ENCODE data around the gene SCAMP4. TPM values are rescaled to one million over a fixed set of nuclear protein-coding genes. Genes with fewer than 3 reads are reported as not detected.

Gene SCAMP4
- total RNA-seq, 2 experiments from 2014 or later = 23.1 to 25.1 TPM

DNA sequence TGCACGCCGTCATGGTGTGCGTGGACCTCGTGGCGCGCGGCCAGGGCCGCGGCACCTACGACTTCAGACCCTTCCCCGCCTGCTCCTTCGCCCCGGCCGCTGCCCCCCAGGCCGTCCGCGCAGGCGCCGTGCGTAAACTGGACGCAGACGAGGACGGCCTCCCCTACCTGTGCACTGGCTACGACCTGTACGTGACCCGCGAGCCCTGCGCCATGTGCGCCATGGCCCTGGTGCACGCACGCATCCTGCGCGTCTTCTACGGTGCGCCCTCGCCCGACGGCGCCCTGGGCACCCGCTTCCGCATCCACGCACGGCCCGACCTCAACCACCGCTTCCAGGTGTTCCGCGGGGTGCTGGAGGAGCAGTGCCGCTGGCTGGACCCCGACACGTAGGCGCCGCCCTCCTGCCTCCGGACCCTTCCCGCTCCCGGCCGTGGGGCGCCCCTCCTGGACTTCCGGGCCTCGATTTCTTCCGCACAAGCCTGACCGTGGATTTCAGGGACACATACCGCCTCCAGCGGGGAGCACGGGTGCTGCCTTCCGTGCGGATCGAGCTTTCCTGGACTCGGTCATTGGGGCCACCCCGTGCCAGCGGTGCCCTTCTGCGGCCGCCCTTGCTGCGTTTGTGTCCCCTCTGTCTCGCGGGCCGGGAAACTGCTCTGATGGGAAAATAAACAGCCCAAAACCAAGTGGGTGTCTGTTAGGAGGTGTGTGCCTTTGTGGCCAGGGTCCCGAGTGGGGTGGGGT lies 7.7 kb downstream of the SCAMP4 start:
- Mint-ChIP-seq H3K4me1 (ENCODE audit: low read depth) (peaks cover 23% of the 10 kb centered on the region), H3K4me3 (no peak overlapping the region), H3K9me3 (no peaks in the 10 kb centered on the region), H3K27ac (no peak overlapping the region), H3K36me3 (ENCODE audit: low read depth) (peaks cover 2% of the 10 kb centered on the region), H3K27me3 (no peaks in the 10 kb centered on the region)
- ChIA-PET CTCF (no interaction called here), POLR2A (no interaction called here)
- TF ChIP-seq, protein P1, sequence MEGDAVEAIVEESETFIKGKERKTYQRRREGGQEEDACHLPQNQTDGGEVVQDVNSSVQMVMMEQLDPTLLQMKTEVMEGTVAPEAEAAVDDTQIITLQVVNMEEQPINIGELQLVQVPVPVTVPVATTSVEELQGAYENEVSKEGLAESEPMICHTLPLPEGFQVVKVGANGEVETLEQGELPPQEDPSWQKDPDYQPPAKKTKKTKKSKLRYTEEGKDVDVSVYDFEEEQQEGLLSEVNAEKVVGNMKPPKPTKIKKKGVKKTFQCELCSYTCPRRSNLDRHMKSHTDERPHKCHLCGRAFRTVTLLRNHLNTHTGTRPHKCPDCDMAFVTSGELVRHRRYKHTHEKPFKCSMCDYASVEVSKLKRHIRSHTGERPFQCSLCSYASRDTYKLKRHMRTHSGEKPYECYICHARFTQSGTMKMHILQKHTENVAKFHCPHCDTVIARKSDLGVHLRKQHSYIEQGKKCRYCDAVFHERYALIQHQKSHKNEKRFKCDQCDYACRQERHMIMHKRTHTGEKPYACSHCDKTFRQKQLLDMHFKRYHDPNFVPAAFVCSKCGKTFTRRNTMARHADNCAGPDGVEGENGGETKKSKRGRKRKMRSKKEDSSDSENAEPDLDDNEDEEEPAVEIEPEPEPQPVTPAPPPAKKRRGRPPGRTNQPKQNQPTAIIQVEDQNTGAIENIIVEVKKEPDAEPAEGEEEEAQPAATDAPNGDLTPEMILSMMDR (IDR thresholded peaks at IDR 0.05) = no peak
- no peak for DNase-seq
- ATAC-seq = no peak
- intact Hi-C loops (cut with micrococcal nuclease) = no loop called here

DNA sequence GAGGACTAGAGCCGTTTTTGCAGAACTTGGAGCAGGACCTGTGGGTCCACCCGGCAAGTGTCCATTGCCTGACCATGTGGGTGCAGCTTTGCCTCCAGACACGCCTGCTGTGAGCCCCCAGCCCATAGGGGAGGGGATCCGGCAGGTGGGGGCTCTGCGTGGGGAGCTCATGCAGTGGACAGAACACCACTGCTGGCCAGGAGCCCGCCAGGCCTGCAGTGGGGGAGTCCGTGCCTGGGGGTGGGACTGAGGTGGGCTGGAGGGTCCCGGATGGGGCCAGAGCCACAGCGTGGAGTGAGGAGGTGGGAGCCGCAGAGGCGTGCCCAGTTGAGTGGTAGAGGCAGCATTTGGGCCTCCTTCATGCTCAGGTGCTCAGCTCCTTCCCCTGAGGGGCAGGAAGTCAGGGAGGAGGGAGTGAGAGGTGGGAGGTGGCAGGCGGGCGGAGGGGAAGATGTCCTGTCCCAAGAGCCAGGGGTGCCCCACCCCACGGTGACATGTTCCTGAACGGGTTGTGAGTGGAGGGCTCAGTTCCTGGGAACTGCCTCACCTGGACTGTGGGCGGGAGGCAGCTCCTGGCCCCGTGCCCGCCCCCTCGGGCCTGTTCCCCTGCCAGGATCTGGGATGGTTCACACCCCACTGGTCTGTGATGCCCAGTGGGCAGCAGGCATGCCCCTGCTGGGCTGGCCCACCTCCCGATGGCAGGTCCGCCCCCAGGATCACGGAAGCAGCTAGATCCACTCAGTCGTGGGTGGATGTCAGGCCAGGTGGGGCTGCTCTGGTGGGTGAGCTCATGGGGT lies 8.8 kb downstream of the SCAMP4 start:
- intact Hi-C loops (cut with micrococcal nuclease) = no loop called here
- no peaks in the 10 kb centered on the region for H3K9me3 Mint-ChIP-seq
- ATAC-seq (no peak), DNase-seq (no peak)
- no peak overlapping the region for H3K4me3 Mint-ChIP-seq
- H3K4me1 Mint-ChIP-seq (ENCODE audit: low read depth) = peaks cover 14% of the 10 kb centered on the region
- H3K27me3 Mint-ChIP-seq = no peaks in the 10 kb centered on the region
- TF ChIP-seq, protein P1 (IDR thresholded peaks at IDR 0.05) = no peak
- CTCF ChIA-PET = interaction anchor here (0.9 kb wide), 1 partner anchor 32 kb away, joined by 3 read pairs; no protein-coding TSS in a partner anchor
- H3K27ac Mint-ChIP-seq = no peak overlapping the region
- H3K36me3 Mint-ChIP-seq (ENCODE audit: low read depth) = peaks cover 2% of the 10 kb centered on the region
- POLR2A ChIA-PET = no interaction called here

DNA sequence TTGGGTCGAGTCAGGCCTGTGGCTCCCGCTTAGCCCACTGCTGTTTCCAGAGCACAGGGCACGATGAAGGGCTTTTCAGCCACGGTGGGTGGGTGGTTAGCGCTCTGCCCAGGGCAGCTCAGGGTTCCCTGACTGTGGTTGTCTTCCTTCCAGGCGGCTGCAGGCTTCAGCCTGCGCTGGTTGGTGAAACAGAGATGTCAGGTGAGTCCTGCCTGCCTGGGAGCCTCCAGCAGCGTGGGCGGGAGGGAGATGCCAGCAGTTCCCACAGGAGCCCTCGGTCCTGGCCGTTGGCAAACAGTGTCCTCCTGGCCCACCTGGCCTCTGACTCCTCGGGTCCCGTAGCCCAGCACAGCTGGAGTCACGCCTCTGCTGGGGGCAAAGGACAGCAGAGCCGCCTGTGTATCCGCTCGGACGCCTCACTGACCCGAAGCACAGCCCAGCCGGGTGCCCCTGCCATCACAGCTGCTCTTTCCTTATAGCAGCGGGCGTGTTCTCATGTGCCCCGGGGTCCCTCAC lies 9.7 kb downstream of the SCAMP4 start:
- intact Hi-C loops (cut with micrococcal nuclease) = no loop called here
- ChIA-PET POLR2A (no interaction called here), CTCF (no interaction called here)
- Mint-ChIP-seq H3K27me3 (no peaks in the 10 kb centered on the region), H3K4me1 (ENCODE audit: low read depth) (peaks cover 5% of the 10 kb centered on the region), H3K9me3 (no peaks in the 10 kb centered on the region), H3K36me3 (ENCODE audit: low read depth) (peaks cover 2% of the 10 kb centered on the region), H3K27ac (no peak overlapping the region), H3K4me3 (no peak overlapping the region)
- TF ChIP-seq, protein P1 (IDR thresholded peaks at IDR 0.05) = no peak
- DNase-seq (no peak), ATAC-seq (no peak)

DNA sequence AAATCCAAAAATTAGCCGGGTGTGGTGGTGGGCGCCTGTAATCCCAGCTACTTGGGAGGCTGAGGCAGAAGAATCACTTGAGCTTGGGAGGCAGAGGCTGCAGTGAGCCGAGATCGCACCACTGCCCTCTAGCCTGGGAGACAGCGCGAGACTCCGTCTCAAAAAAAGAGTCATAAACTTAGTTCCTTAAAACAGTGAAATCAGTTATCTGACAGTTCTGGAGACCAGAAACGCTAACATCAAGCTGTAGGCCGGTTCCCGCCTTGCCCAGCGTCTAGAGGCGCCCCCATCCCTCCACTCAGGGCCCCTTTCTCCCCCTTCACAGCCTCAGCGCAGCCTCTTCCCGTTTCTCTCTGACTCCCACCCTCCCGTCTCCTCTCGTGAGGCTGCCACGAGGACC lies 11.9 kb downstream of the SCAMP4 start:
- TF ChIP-seq, protein P1 (IDR thresholded peaks at IDR 0.05) = no peak
- Mint-ChIP-seq H3K4me1 (ENCODE audit: low read depth) (no peaks in the 10 kb centered on the region), H3K27ac (no peak overlapping the region), H3K4me3 (no peak overlapping the region), H3K27me3 (no peaks in the 10 kb centered on the region), H3K9me3 (no peaks in the 10 kb centered on the region), H3K36me3 (ENCODE audit: low read depth) (peaks cover 4% of the 10 kb centered on the region)
- ChIA-PET POLR2A (interaction anchor here (0.6 to 1.1 kb wide), 3 partner anchors 11 to 72 kb away, joined by 3 read pairs; no protein-coding TSS in a partner anchor), CTCF (interaction anchor here (1.5 kb wide), 1 partner anchor 12 kb away, joined by 5 read pairs; no protein-coding TSS in a partner anchor)
- ATAC-seq (no peak), DNase-seq (no peak)
- intact Hi-C loops (cut with micrococcal nuclease) = no loop called here
